ENCODE measurements around the gene SCN1B.

SCN1B gene

GRCh38 chr19:34985249-34986022 lies 44.8 kb upstream of the SCN1B start:
- Histone ChIP-seq H4K20me1 (ENCODE audit: insufficient read depth) (no peaks in the 10 kb centered on the region), H3K27me3 (ENCODE audit: insufficient read depth, low read depth) (no peaks in the 10 kb centered on the region), H3K79me2 (ENCODE audit: insufficient read depth, low read depth) (no peaks in the 10 kb centered on the region), H3K4me2 (no peak overlapping the region), H3K4me3 (IDR thresholded peaks at IDR 0.05; ENCODE audit: insufficient read depth, low read depth, low read length) (no peak overlapping the region), H3K36me3 (ENCODE audit: insufficient read depth) (no peaks in the 10 kb centered on the region), H3K27ac (no peak overlapping the region), H2AFZ (ENCODE audit: low read depth) (no peak overlapping the region), H3K9ac (no peak overlapping the region), H3K4me1 (ENCODE audit: low read depth, poor library complexity, severe bottlenecking) (no peaks in the 10 kb centered on the region)
- TF ChIP-seq, protein P1, sequence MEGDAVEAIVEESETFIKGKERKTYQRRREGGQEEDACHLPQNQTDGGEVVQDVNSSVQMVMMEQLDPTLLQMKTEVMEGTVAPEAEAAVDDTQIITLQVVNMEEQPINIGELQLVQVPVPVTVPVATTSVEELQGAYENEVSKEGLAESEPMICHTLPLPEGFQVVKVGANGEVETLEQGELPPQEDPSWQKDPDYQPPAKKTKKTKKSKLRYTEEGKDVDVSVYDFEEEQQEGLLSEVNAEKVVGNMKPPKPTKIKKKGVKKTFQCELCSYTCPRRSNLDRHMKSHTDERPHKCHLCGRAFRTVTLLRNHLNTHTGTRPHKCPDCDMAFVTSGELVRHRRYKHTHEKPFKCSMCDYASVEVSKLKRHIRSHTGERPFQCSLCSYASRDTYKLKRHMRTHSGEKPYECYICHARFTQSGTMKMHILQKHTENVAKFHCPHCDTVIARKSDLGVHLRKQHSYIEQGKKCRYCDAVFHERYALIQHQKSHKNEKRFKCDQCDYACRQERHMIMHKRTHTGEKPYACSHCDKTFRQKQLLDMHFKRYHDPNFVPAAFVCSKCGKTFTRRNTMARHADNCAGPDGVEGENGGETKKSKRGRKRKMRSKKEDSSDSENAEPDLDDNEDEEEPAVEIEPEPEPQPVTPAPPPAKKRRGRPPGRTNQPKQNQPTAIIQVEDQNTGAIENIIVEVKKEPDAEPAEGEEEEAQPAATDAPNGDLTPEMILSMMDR (conservative IDR thresholded peaks at IDR 0.05; ENCODE audit: low read depth, low read length), result no peak

- H3K79me2 ChIP-seq (ENCODE audit: insufficient read depth, low read depth), result no peaks in the 10 kb centered on the region
- H4K20me1 ChIP-seq (ENCODE audit: insufficient read depth), result no peaks in the 10 kb centered on the region
- no peaks in the 10 kb centered on the region for H3K36me3 ChIP-seq (ENCODE audit: insufficient read depth)
- no peaks in the 10 kb centered on the region for H3K27me3 ChIP-seq (ENCODE audit: insufficient read depth, low read depth)
- H2AFZ ChIP-seq (ENCODE audit: low read depth), result no peak overlapping the region
- no peak overlapping the region for H3K4me2 ChIP-seq
- H3K4me3 ChIP-seq (IDR thresholded peaks at IDR 0.05; ENCODE audit: insufficient read depth, low read depth, low read length), result no peak overlapping the region
- TF ChIP-seq, protein P1 (conservative IDR thresholded peaks at IDR 0.05; ENCODE audit: low read depth, low read length), result no peak
- no peak overlapping the region for H3K9ac ChIP-seq
- no peak overlapping the region for H3K27ac ChIP-seq
- no peaks in the 10 kb centered on the region for H3K4me1 ChIP-seq (ENCODE audit: low read depth, poor library complexity, severe bottlenecking)
Observed at GRCh38 chr19:34988119-34988518, 42.2 kb upstream of the SCN1B start.

- Histone ChIP-seq H3K4me3 (IDR thresholded peaks at IDR 0.05; ENCODE audit: insufficient read depth, low read depth, low read length) (no peak overlapping the region), H3K27ac (no peak overlapping the region), H3K9ac (no peak overlapping the region), H4K20me1 (ENCODE audit: insufficient read depth) (no peaks in the 10 kb centered on the region), H3K36me3 (ENCODE audit: insufficient read depth) (no peaks in the 10 kb centered on the region), H3K27me3 (ENCODE audit: insufficient read depth, low read depth) (no peaks in the 10 kb centered on the region; the same call in 1 of the 2 replicates), H3K4me1 (ENCODE audit: low read depth, poor library complexity, severe bottlenecking) (no peaks in the 10 kb centered on the region), H2AFZ (ENCODE audit: low read depth) (no peak overlapping the region), H3K79me2 (ENCODE audit: insufficient read depth, low read depth) (no peaks in the 10 kb centered on the region), H3K4me2 (no peak overlapping the region)
- TF ChIP-seq, protein P1 (conservative IDR thresholded peaks at IDR 0.05; ENCODE audit: low read depth, low read length), result no peak
Observed at GRCh38 chr19:34989298-34989697, 41.0 kb upstream of the SCN1B start.

- TF ChIP-seq, protein P1 (conservative IDR thresholded peaks at IDR 0.05; ENCODE audit: low read depth, low read length), result no peak
- H3K79me2 ChIP-seq (ENCODE audit: insufficient read depth, low read depth), result no peaks in the 10 kb centered on the region
Observed at GRCh38 chr19:34990578-34991192, 39.6 kb upstream of the SCN1B start.

More at GRCh38 chr19:34990578-34991192, 39.6 kb upstream of the SCN1B start:
- no peak overlapping the region for H3K4me2 ChIP-seq
- H3K27me3 ChIP-seq (ENCODE audit: insufficient read depth, low read depth), result no peaks in the 10 kb centered on the region; the same call in 1 of the 2 replicates
- no peak overlapping the region for H2AFZ ChIP-seq (ENCODE audit: low read depth)
- no peaks in the 10 kb centered on the region for H3K36me3 ChIP-seq (ENCODE audit: insufficient read depth)
- H3K9ac ChIP-seq, result no peak overlapping the region
- H3K4me3 ChIP-seq (IDR thresholded peaks at IDR 0.05; ENCODE audit: insufficient read depth, low read depth, low read length), result no peak overlapping the region
- no peak overlapping the region for H3K27ac ChIP-seq
- no peaks in the 10 kb centered on the region for H4K20me1 ChIP-seq (ENCODE audit: insufficient read depth)
- no peaks in the 10 kb centered on the region for H3K4me1 ChIP-seq (ENCODE audit: low read depth, poor library complexity, severe bottlenecking)

Measured in KMS-11 (cell line).